NCI-H510A treated with DMSO at 0.1 percent for 48 hours (cell line): Measurements from ENCODE around the gene TFPT.
A peak's percentile ranks its signal among the peaks of the same experiment; 100 is the strongest.
"Not testable (repeated sequence)": the region's sequence is repeated elsewhere in the genome, so short reads cannot be mapped to it uniquely, and the experiment has no call there.

Experiments used
- DNase-seq: peaks from one replicate; lab custom pipeline; 2025; lab: John Stamatoyannopoulos, UW

Gene TFPT

GRCh38 chr19:54123682-54124081 is 8.2 kb upstream of the TFPT start:
- no peak for DNase-seq

- no peak for DNase-seq
Measured at GRCh38 chr19:54121259-54121658, 5.8 kb upstream of the TFPT start.

- DNase-seq: no peak
Measured at GRCh38 chr19:54114340-54115108, 933 bp downstream of the TFPT start.

GRCh38 chr19:54109651-54110050 is 5.8 kb downstream of the TFPT start:
- no peak for DNase-seq

- no peak for DNase-seq
Measured at GRCh38 chr19:54108496-54108895, 7.0 kb downstream of the TFPT start.

GRCh38 chr19:54107876-54108490 is 7.5 kb downstream of the TFPT start:
- no peak for DNase-seq

GRCh38 chr19:54106716-54107115 is 8.7 kb downstream of the TFPT start:
- DNase-seq: no peak

- no peak for DNase-seq
Measured at GRCh38 chr19:54105796-54106195, 9.7 kb downstream of the TFPT start.

GRCh38 chr19:54104998-54105715 is 10.3 kb downstream of the TFPT start:
- no peak for DNase-seq

- peak; percentile 95 for DNase-seq
Measured at GRCh38 chr19:54102421-54103169, 12.9 kb downstream of the TFPT start, which contains the start of gene NDUFA3. TSS of gene NDUFA3 (plus strand) at chr19:54102855. CDS start at chr19:54102879, 24 bp downstream.

GRCh38 chr19:54100561-54100960 is 14.9 kb downstream of the TFPT start, which contains the start of gene OSCAR:
TSS of gene OSCAR (minus strand) at chr19:54100803. CDS start at chr19:54100792, 11 bp downstream.
- no peak for DNase-seq

GRCh38 chr19:54099903-54100255 is 15.6 kb downstream of the TFPT start:
- not testable (repeated sequence) for DNase-seq

GRCh38 chr19:54099190-54099902 is 16.1 kb downstream of the TFPT start:
- no peak for DNase-seq

GRCh38 chr19:54096617-54097106 is 18.8 kb downstream of the TFPT start:
- no peak for DNase-seq

GRCh38 chr19:54095859-54096616 is 19.4 kb downstream of the TFPT start:
- DNase-seq: not testable (repeated sequence)

- no peak for DNase-seq
Measured at GRCh38 chr19:54095136-54095858, 20.2 kb downstream of the TFPT start.

GRCh38 chr19:54094426-54095000 is 20.9 kb downstream of the TFPT start:
- no peak for DNase-seq

GRCh38 chr19:54084410-54084809 is 31.0 kb downstream of the TFPT start:
- no peak for DNase-seq

- DNase-seq: no peak
Measured at GRCh38 chr19:54081032-54081431, 34.4 kb downstream of the TFPT start, which contains the start of gene TARM1. TSS of gene TARM1 (minus strand) at chr19:54081365. CDS start at chr19:54081340, 25 bp downstream.
